K562 (cell line): ENCODE results near the gene HOXB3. TPM values are rescaled to one million over a fixed set of nuclear protein-coding genes. Genes with fewer than 3 reads are reported as not detected.
A peak's percentile ranks its signal among the peaks of the same experiment; 100 is the strongest.

Experiments used
- FOSL1 ChIP-seq: fragments of 200-800 bp; sonication (Bioruptor generic); conservative IDR thresholded peaks from 2 replicates; pipeline ENCODE4 v1.6.1; 2016; ENCODE audit warnings: missing genetic modification characterization, missing compliant biosample characterization
- polyA plus RNA-seq, 8 experiments: library from polyadenylated mRNA; depleted of rRNA in 4 of 8; stranded (reverse) in 5 of 8; unstranded in 3 of 8; fragments of >200 nt; fragmentation: Nextera tagmentation in 2 of 8; fragmentation: Illumina TruSeq in 1 of 8; extraction: Ambion mirVana in 2 of 8; extraction: Trizol in 1 of 8; gene quantifications; 2 replicates each; pipeline versions ENCODE4 v1.2.1 to v1.2.3, GENCODE V29; 2011 to 2014; ENCODE audit warnings: inconsistent platforms in 1 of 8, missing spikeins in 1 of 8
- total RNA-seq, 7 experiments: library from RNA; depleted of rRNA in 6 of 7; stranded (reverse); fragments of >200 nt in 6 of 7; fragmentation: Illumina TruSeq in 2 of 7; extraction: Trizol in 2 of 7; gene quantifications; 2 replicates each; pipeline versions ENCODE4 v1.2.1 to v1.2.3, GENCODE V29; 2011 to 2021; ENCODE audit warnings: low replicate concordance in 1 of 7
- TF ChIP-seq, protein P1 (sequence below): fragments of 450-650 bp; IDR thresholded peaks from 2 replicates; pipeline ENCODE4 v1.6.1; 2016; ENCODE audit warnings: low read depth
- TF ChIP-seq, protein P2 (sequence below): fragments of 150-350 bp; conservative IDR thresholded peaks from 2 replicates; pipeline ENCODE4 v1.6.1; 2014; ENCODE audit warnings: low read length
- TF ChIP-seq, protein P3 (sequence below), 2 experiments: IDR thresholded peaks; 2 replicates each; pipeline ENCODE4 v1.6.1; 2011; ENCODE audit warnings: borderline replicate concordance in 1 of 2, control low read depth in 1 of 2, low read depth in 1 of 2, low read length in 1 of 2, mild to moderate bottlenecking in 1 of 2, mixed read lengths in 1 of 2, moderate library complexity in 1 of 2; ENCODE audit not compliant: insufficient read depth in 1 of 2, insufficient read length in 1 of 2, poor library complexity in 1 of 2, severe bottlenecking in 1 of 2; ENCODE audit errors: extremely low read depth in 1 of 2
- TF ChIP-seq, protein P4 (sequence below): sonication (generic); formaldehyde crosslinking; IDR thresholded peaks from 2 replicates; pipeline ENCODE4 v1.8.0; 2023; ENCODE audit warnings: missing genetic modification reagents, mild to moderate bottlenecking, borderline replicate concordance

The HOXB3 gene
- total and polyA plus RNA-seq, 9 of the 15 experiments (the other 6 are each of a cell fraction or from before 2014, with no cell fraction given): 2.4 to 41.3 (median 20.2) TPM

DNA sequence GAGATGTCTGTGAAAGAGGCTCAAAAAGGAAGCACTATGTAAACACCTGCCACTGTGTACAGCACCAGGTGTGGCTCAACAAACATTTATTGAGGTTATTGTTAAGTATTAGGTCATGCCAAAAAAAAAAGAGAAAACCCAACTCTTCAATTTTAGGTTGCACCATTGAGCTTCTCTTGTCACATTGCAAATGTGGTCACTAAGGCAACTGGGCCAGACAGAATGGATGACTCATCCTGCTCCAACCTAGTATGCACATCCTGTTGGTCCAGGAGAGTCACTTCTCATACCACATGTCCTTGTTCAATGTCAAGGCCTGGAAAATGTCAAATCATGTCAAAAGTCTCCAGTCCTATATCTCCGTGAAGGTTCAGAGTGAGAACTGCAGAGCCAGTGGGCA lies 84.3 kb downstream of the HOXB3 start (continued):
- TF ChIP-seq, protein P1, sequence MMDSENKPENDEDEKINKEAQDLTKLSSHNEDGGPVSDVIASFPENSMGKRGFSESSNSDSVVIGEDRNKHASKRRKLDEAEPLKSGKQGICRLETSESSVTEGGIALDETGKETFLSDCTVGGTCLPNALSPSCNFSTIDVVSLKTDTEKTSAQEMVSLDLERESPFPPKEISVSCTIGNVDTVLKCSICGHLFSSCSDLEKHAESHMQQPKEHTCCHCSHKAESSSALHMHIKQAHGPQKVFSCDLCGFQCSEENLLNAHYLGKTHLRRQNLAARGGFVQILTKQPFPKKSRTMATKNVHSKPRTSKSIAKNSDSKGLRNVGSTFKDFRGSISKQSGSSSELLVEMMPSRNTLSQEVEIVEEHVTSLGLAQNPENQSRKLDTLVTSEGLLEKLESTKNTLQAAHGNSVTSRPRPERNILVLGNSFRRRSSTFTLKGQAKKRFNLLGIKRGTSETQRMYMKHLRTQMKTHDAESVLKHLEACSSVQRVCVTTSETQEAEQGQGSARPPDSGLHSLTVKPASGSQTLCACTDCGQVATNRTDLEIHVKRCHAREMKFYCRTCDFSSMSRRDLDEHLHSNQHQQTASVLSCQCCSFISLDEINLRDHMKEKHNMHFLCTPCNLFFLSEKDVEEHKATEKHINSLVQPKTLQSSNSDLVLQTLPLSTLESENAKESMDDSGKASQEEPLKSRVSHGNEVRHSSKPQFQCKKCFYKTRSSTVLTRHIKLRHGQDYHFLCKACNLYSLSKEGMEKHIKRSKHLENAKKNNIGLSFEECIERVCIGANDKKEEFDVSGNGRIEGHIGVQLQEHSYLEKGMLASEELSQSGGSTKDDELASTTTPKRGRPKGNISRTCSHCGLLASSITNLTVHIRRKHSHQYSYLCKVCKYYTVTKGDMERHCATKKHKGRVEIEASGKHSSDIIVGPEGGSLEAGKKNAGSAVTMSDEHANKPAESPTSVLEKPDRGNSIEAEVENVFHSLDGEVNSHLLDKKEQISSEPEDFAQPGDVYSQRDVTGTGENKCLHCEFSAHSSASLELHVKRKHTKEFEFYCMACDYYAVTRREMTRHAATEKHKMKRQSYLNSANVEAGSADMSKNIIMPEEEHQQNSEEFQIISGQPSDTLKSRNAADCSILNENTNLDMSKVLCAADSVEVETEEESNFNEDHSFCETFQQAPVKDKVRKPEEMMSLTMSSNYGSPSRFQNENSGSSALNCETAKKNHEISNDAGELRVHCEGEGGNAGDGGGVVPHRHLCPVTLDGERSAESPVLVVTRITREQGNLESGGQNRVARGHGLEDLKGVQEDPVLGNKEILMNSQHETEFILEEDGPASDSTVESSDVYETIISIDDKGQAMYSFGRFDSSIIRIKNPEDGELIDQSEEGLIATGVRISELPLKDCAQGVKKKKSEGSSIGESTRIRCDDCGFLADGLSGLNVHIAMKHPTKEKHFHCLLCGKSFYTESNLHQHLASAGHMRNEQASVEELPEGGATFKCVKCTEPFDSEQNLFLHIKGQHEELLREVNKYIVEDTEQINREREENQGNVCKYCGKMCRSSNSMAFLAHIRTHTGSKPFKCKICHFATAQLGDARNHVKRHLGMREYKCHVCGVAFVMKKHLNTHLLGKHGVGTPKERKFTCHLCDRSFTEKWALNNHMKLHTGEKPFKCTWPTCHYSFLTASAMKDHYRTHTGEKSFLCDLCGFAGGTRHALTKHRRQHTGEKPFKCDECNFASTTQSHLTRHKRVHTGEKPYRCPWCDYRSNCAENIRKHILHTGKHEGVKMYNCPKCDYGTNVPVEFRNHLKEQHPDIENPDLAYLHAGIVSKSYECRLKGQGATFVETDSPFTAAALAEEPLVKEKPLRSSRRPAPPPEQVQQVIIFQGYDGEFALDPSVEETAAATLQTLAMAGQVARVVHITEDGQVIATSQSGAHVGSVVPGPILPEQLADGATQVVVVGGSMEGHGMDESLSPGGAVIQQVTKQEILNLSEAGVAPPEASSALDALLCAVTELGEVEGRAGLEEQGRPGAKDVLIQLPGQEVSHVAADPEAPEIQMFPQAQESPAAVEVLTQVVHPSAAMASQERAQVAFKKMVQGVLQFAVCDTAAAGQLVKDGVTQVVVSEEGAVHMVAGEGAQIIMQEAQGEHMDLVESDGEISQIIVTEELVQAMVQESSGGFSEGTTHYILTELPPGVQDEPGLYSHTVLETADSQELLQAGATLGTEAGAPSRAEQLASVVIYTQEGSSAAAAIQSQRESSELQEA: no peak
- TF ChIP-seq, protein P2, sequence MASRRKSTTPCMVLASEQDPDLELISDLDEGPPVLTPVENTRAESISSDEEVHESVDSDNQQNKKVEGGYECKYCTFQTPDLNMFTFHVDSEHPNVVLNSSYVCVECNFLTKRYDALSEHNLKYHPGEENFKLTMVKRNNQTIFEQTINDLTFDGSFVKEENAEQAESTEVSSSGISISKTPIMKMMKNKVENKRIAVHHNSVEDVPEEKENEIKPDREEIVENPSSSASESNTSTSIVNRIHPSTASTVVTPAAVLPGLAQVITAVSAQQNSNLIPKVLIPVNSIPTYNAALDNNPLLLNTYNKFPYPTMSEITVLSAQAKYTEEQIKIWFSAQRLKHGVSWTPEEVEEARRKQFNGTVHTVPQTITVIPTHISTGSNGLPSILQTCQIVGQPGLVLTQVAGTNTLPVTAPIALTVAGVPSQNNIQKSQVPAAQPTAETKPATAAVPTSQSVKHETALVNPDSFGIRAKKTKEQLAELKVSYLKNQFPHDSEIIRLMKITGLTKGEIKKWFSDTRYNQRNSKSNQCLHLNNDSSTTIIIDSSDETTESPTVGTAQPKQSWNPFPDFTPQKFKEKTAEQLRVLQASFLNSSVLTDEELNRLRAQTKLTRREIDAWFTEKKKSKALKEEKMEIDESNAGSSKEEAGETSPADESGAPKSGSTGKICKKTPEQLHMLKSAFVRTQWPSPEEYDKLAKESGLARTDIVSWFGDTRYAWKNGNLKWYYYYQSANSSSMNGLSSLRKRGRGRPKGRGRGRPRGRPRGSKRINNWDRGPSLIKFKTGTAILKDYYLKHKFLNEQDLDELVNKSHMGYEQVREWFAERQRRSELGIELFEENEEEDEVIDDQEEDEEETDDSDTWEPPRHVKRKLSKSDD: no peak
- TF ChIP-seq, protein P3, sequence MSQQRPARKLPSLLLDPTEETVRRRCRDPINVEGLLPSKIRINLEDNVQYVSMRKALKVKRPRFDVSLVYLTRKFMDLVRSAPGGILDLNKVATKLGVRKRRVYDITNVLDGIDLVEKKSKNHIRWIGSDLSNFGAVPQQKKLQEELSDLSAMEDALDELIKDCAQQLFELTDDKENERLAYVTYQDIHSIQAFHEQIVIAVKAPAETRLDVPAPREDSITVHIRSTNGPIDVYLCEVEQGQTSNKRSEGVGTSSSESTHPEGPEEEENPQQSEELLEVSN (IDR thresholded peaks at IDR 0.05; ENCODE audit: borderline replicate concordance in 1 of 2, extremely low read depth in 1 of 2, insufficient read depth in 1 of 2, insufficient read length in 1 of 2, low read depth in 1 of 2, low read length in 1 of 2, poor library complexity in 1 of 2, severe bottlenecking in 1 of 2): no peak
- peak; percentile 97 for TF ChIP-seq FOSL1
- TF ChIP-seq, protein P4, sequence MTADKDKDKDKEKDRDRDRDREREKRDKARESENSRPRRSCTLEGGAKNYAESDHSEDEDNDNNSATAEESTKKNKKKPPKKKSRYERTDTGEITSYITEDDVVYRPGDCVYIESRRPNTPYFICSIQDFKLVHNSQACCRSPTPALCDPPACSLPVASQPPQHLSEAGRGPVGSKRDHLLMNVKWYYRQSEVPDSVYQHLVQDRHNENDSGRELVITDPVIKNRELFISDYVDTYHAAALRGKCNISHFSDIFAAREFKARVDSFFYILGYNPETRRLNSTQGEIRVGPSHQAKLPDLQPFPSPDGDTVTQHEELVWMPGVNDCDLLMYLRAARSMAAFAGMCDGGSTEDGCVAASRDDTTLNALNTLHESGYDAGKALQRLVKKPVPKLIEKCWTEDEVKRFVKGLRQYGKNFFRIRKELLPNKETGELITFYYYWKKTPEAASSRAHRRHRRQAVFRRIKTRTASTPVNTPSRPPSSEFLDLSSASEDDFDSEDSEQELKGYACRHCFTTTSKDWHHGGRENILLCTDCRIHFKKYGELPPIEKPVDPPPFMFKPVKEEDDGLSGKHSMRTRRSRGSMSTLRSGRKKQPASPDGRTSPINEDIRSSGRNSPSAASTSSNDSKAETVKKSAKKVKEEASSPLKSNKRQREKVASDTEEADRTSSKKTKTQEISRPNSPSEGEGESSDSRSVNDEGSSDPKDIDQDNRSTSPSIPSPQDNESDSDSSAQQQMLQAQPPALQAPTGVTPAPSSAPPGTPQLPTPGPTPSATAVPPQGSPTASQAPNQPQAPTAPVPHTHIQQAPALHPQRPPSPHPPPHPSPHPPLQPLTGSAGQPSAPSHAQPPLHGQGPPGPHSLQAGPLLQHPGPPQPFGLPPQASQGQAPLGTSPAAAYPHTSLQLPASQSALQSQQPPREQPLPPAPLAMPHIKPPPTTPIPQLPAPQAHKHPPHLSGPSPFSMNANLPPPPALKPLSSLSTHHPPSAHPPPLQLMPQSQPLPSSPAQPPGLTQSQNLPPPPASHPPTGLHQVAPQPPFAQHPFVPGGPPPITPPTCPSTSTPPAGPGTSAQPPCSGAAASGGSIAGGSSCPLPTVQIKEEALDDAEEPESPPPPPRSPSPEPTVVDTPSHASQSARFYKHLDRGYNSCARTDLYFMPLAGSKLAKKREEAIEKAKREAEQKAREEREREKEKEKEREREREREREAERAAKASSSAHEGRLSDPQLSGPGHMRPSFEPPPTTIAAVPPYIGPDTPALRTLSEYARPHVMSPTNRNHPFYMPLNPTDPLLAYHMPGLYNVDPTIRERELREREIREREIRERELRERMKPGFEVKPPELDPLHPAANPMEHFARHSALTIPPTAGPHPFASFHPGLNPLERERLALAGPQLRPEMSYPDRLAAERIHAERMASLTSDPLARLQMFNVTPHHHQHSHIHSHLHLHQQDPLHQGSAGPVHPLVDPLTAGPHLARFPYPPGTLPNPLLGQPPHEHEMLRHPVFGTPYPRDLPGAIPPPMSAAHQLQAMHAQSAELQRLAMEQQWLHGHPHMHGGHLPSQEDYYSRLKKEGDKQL: no peak
